Heart right ventricle (tissue), 16 donors: ENCODE measurements around the gene SVIL. TPM values are rescaled to one million over a fixed set of nuclear protein-coding genes. Genes with fewer than 3 reads are reported as not detected.

Source experiments
- ATAC-seq, 8 donors: fragments of 200-7000 bp; cut with Tn5 transposase; one replicate each; pipeline ENCODE4 v1.9.1; 2020; ENCODE audit warnings: mild to moderate bottlenecking in 8 of 8, moderate library complexity in 8 of 8, moderate number of reproducible peaks in 1 of 8
- DNase-seq, 2 donors: peaks; one replicate each; pipeline ENCODE4 v3.0.0-alpha.2; 2020
- H3K27ac ChIP-seq, 10 donors: fragments of 200-600 bp; sonication (generic) in 2 of 10; one replicate each; pipeline versions ENCODE4 v1.5.0 to v1.8.0; 2020 to 2022; ENCODE audit warnings: mild to moderate bottlenecking in 3 of 10
- H3K27me3 ChIP-seq, 7 donors: fragments of 200-600 bp; one replicate each; pipeline ENCODE4 v1.8.0; 2021 to 2022; ENCODE audit warnings: mild to moderate bottlenecking in 2 of 7
- H3K36me3 ChIP-seq, 9 donors: fragments of 200-600 bp; sonication (generic) in 1 of 9; one replicate each; pipeline versions ENCODE4 v1.5.0 to v1.8.0; 2020 to 2022; ENCODE audit warnings: mild to moderate bottlenecking in 2 of 9
- H3K4me1 ChIP-seq, 9 donors: fragments of 200-600 bp; sonication (generic) in 1 of 9; one replicate each; pipeline versions ENCODE4 v1.5.0 to v1.8.0; 2020 to 2022; ENCODE audit warnings: mild to moderate bottlenecking in 4 of 9
- H3K4me3 ChIP-seq, 10 donors: fragments of 200-600 bp; sonication (generic) in 2 of 10; one replicate each; pipeline versions ENCODE4 v1.5.0 to v1.8.0; 2020 to 2022; ENCODE audit warnings: mild to moderate bottlenecking in 7 of 10, moderate library complexity in 2 of 10
- H3K9me3 ChIP-seq, 11 donors: fragments of 200-600 bp in 10 of 11; sonication (generic) in 2 of 11; one replicate each; pipeline versions ENCODE4 v1.5.0 to v1.8.0; 2013 to 2022; ENCODE audit warnings: mild to moderate bottlenecking in 2 of 11, control low read depth in 1 of 11, moderate library complexity in 1 of 11
- CTCF ChIP-seq, 9 donors: fragments of 200-600 bp; sonication (generic) in 2 of 9; IDR thresholded peaks; one replicate each; pipeline versions ENCODE4 v1.5.0 to v1.8.0; 2021 to 2022; ENCODE audit warnings: antibody characterized with exemption in 9 of 9, mild to moderate bottlenecking in 5 of 9, moderate library complexity in 1 of 9
- WGBS, 2 donors: extraction: QIAGEN DNeasy Blood & Tissue Kit; methylation state at CpG; one replicate each; pipeline ENCODE4 v1.1.7; 2013; ENCODE audit warnings: inconsistent platforms in 1 of 2; 5-methylcytosine and 5-hydroxymethylcytosine counted together
- intact Hi-C, 10 donors: fragments of 100-400 bp; cut with DNase I; formaldehyde crosslinking; loops; one replicate each; pipeline versions ENCODE4 v1.11.1 to v1.14.2; 2022
- polyA plus RNA-seq, 2 donors: library from polyadenylated mRNA; stranded (reverse); fragments of 200-250 nt; gene quantifications; one replicate each; pipeline ENCODE4 v1.2.3, GENCODE V29; 2013
- total RNA-seq, 10 donors: library from RNA; stranded (reverse); fragmentation: NEBNext Ultra II Directional in 3 of 10; extraction: Animal tissue kit (Norgen Biotek cat#: 25700) in 3 of 10; gene quantifications; one replicate each; pipeline versions ENCODE4 v1.2.1 to v1.2.4, GENCODE V29; 2021 to 2023
- donor health status: Arrhythmogenic right ventricular cardiomyopathy.
- donor health status: ischemic (EF 13 %, LVEDD 7.1; RV severe dilation, severe dysfunction).
- donor health status: healthy with polysubstance abuse.
- donor health status: DM: no; HTN: yes; CAD: no.
- donor health status: DM: no; HTN: no; CAD: no.
- donor health status: ischemic (EF 25% LVEDD 6.9; RV normal size, moderate dysfunction).
- donor health status: ischemic (EF 25% LVEDD 5.7; RV mildly dilated, moderate dysfunction).
- donor health status: healthy.
- donor health status: DM: yes; HTN: yes; CAD: no.
- donor health status: Ischemic cardiomyopathy.
- donor health status: ischemic (EF 35%, LVEDD 5.7; RV mildly dilated, moderate dysfunction).
- donor health status: nonischemic (EF 11% LVEDD 7.7; RV severe dilation, severe dysfunction).
- donor health status: DM: yes; HTN: yes; CAD: no.
- donor health status: PGD.
- donor health status: ischemic (EF 29% LVEDD 5.4; RV normal size, mild dysfunction).
- donor health status: nonischemic (EF 23%, LVEDD 6.1; RV moderate dilation, normal function).

Gene SVIL
- total and polyA plus RNA-seq, 12 donors, result 38.6 to 655 (median 450) TPM

DNA sequence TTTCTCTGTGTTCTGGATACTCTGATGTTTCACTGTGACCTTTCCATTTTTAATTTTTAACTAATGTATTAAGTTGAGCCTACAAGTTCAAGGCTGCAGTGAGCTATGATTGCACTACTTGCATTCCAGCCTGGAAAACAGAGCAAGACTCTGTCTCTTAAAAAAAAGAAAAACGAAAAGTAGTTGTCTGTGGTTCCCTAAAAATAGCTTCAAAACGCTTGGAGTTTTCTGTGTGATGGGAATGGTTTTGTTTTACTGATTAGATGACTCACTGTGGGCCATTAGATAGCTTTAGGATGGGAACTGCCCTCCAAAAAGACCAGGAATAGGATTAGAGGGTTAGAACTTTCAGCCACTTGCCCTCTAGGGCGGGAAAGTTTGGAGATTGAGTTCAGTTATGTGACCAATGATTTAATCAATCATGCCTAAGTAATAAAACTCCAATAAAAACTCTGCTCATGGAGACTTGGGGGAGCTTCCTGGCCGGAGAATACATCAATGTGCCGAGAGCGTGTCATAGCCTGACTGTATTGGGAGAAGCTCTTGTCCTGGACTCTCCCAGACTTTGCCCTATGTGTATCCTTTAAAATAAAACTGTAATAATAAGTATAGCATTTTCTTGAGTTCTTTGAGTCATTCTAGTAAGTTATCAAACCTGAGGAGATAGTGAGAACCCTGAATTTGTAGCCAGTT is 198.8 kb downstream of the SVIL start:
- H3K27me3 ChIP-seq, result no peaks in the 10 kb centered on the region
- no peak overlapping the region for H3K27ac ChIP-seq
- H3K4me3 ChIP-seq, result no peak overlapping the region
- DNase-seq, result no peak
- ATAC-seq, result no peak
- H3K36me3 ChIP-seq, result peaks cover 0 to 15% (median 0%) of the 10 kb centered on the region in 9 donors
- peaks cover 0 to 6% (median 0%) of the 10 kb centered on the region in 9 donors for H3K4me1 ChIP-seq
- peaks cover 0 to 39% (median 15%) of the 10 kb centered on the region in 11 donors for H3K9me3 ChIP-seq
- 78 to 81% methylated on average over 6 of the region's 6 CpGs for WGBS, 2 donors
- TF ChIP-seq CTCF (IDR thresholded peaks at IDR 0.05), result no peak
- intact Hi-C loops, result no loop called here

- TF ChIP-seq CTCF (IDR thresholded peaks at IDR 0.05), result no peak
- intact Hi-C loops, result no loop called here
- no peak for DNase-seq
- Histone ChIP-seq H3K27ac (no peak overlapping the region), H3K4me1 (peaks cover 0 to 10% (median 0%) of the 10 kb centered on the region in 9 donors), H3K27me3 (no peaks in the 10 kb centered on the region), H3K36me3 (no peaks in the 10 kb centered on the region), H3K9me3 (peaks cover 0 to 35% (median 12%) of the 10 kb centered on the region in 11 donors), H3K4me3 (no peak overlapping the region)
- ATAC-seq, result no peak
Measured at GRCh38 chr10:29434111-29434510, 200.7 kb downstream of the SVIL start.

DNA sequence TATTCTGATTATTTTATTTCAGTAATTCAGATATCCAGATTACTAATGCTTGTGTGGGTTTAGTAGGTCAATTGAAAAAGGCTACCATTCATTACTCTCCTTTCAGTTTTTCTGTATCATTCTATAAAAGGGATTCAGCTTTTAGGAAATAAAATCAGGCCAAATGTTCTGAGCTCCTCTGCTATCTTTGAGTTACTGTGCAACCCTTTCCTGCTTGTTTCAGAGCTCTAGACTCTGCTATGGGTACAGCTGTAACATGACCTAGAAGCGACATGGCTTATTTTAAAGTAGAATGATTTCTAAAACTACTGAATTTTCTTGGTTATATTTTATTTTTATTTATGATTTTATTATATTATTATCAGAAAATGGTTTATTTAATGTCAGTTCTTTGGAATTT is 203.1 kb downstream of the SVIL start:
- intact Hi-C loops, result no loop called here
- Histone ChIP-seq H3K4me3 (no peak overlapping the region), H3K27ac (no peak overlapping the region), H3K4me1 (peaks cover 0 to 27% (median 0%) of the 10 kb centered on the region in 9 donors), H3K36me3 (peaks cover 0 to 9% (median 0%) of the 10 kb centered on the region in 9 donors), H3K27me3 (no peaks in the 10 kb centered on the region), H3K9me3 (peaks cover 0 to 12% (median 0%) of the 10 kb centered on the region in 11 donors)
- DNase-seq (no peak), ATAC-seq (no peak)
- TF ChIP-seq CTCF (IDR thresholded peaks at IDR 0.05), result no peak
- 83 to 89% methylated on average over 1 of the region's 1 CpG for WGBS, 2 donors

DNA sequence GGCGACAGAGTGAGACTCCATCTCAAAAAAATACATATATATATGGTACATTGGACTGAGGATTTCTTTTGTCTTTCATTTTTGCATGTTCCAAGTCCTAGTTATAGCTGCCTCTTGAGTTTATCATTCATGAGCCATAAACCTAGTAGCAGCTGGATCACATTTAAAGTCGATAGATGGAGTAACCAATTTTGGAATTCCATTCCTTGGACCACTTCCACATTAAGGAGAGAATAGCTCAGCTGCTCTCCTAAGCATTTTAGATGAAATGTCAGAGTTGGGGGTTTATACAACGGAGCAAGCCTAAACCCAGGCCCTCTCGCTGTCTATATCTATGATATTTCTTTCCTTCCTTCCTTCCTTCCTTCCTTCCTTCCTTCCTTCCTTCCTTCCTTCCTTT is 204.7 kb downstream of the SVIL start:
- ATAC-seq (no peak), DNase-seq (no peak)
- H3K36me3 ChIP-seq, result peaks cover 0 to 20% (median 6%) of the 10 kb centered on the region in 9 donors
- H3K27ac ChIP-seq, result no peak overlapping the region
- H3K27me3 ChIP-seq, result no peaks in the 10 kb centered on the region
- H3K4me1 ChIP-seq, result peaks cover 0 to 21% (median 0%) of the 10 kb centered on the region in 9 donors
- H3K9me3 ChIP-seq, result no peaks in the 10 kb centered on the region
- intact Hi-C loops, result no loop called here
- 64 to 70% methylated on average over 4 of the region's 4 CpGs for WGBS, 2 donors
- no peak for TF ChIP-seq CTCF (IDR thresholded peaks at IDR 0.05)
- H3K4me3 ChIP-seq, result no peak overlapping the region
